Adrenal gland (tissue), 12 donors: ENCODE data around the gene SMCO4. TPM values are rescaled to one million over a fixed set of nuclear protein-coding genes. Genes with fewer than 3 reads are reported as not detected.

ENCODE experiments used
- DNase-seq, 7 donors: peaks; one replicate each; pipeline ENCODE4 v3.0.0-alpha.2; 2019 to 2020
- H3K27ac ChIP-seq, 5 donors: fragments of 200-600 bp; sonication (generic) in 4 of 5; 1 replicate in 3 of 5; 2 replicates in 2 of 5; pipeline versions ENCODE4 v1.5.1 to v1.8.0; 2016 to 2020; ENCODE audit warnings: mild to moderate bottlenecking in 1 of 5
- H3K27me3 ChIP-seq: fragments of 200-600 bp; 2 replicates; pipeline ENCODE4 v1.8.0; 2021
- H3K36me3 ChIP-seq, 2 donors: fragments of 200-600 bp; replicated peaks in 1 of 2; 1 replicate in 1 of 2; 2 replicates in 1 of 2; pipeline versions ENCODE4 v1.5.1 to v1.8.0; 2018 to 2022
- H3K4me1 ChIP-seq, 2 donors: fragments of 200-600 bp; replicated peaks in 1 of 2; 1 replicate in 1 of 2; 2 replicates in 1 of 2; pipeline versions ENCODE4 v1.5.1 to v1.8.0; 2018 to 2021
- H3K4me3 ChIP-seq, 4 donors: fragments of 200-600 bp; sonication (generic) in 3 of 4; one replicate each; pipeline ENCODE4 v1.5.1; 2016 to 2018
- H3K9me3 ChIP-seq, 3 donors: fragments of 200-600 bp; sonication (generic) in 1 of 3; replicated peaks in 1 of 3; 1 replicate in 2 of 3; 2 replicates in 1 of 3; pipeline versions ENCODE4 v1.5.1 to v1.8.0; 2016 to 2021
- CTCF ChIP-seq, 6 experiments: fragments of 450-650 bp in 4 of 6; fragments of 200-600 bp in 2 of 6; sonication (generic) in 1 of 6; IDR thresholded peaks; 1 replicate in 5 of 6; 2 replicates in 1 of 6; pipeline versions ENCODE4 v1.5.1 to v1.8.0; 2016 to 2021; ENCODE audit warnings: antibody characterized with exemption in 6 of 6, mild to moderate bottlenecking in 2 of 6, moderate library complexity in 1 of 6
- POLR2A ChIP-seq, 2 donors: fragments of 450-650 bp; IDR thresholded peaks; one replicate each; pipeline ENCODE4 v1.6.1; 2017; ENCODE audit warnings: antibody characterized with exemption in 2 of 2, mild to moderate bottlenecking in 2 of 2, moderate library complexity in 1 of 2
- WGBS, 4 donors: extraction: QIAGEN DNeasy Blood & Tissue Kit in 2 of 4; methylation state at CpG; one replicate each; pipeline versions ENCODE4 v1.1.5 to v1.1.7; 2013 to 2017; 5-methylcytosine and 5-hydroxymethylcytosine counted together
- intact Hi-C, 2 donors: fragments of 100-400 bp; cut with DNase I; formaldehyde crosslinking; loops; one replicate each; pipeline versions ENCODE4 v1.14.1 to v1.15.0; 2022 to 2023
- polyA plus RNA-seq, 3 donors: library from polyadenylated mRNA; stranded (reverse); fragments of 200-250 nt in 2 of 3; fragments of 350-450 nt in 1 of 3; fragmentation: Illumina TruSeq in 1 of 3; extraction: RNeasy Lipid Tissue Mini Kit (QIAGEN cat#74804) in 1 of 3; gene quantifications; one replicate each; pipeline ENCODE4 v1.2.3, GENCODE V29; 2013 to 2014
- total RNA-seq, 9 donors: library from RNA; depleted of rRNA in 4 of 9; stranded (reverse); fragments of >200 nt in 4 of 9; fragments of 120-200 nt in 1 of 9; fragmentation: NEBNext Ultra II Directional in 1 of 9; extraction: Animal tissue kit (Norgen Biotek cat#: 25700) in 1 of 9; gene quantifications; one replicate each; pipeline versions ENCODE4 v1.1.0 to v1.2.4, GENCODE V29; 2013 to 2023
- donor health status: healthy with polysubstance abuse.
- donor health status: Bipolar disorder and iron deficiency.
- donor health status: DM: yes; HTN: yes; CAD: no.
- donor health status: DM: no; HTN: no; CAD: no.
- donor health status: DM: no; HTN: no; CAD: no.
- donor health status: DM: yes; HTN: yes; CAD: no.

SMCO4 gene
- total and polyA plus RNA-seq, 12 donors = 23.2 to 108 (median 73.2) TPM

- 28 to 39% (median 35%) methylated on average over 7 of the region's 7 CpGs for WGBS, 4 donors
- peak in 6 of 7 donors; percentile 64 to 82 (median 78) for DNase-seq
- Histone ChIP-seq H3K4me1 (peaks cover 42 to 71% of the 10 kb centered on the region in 2 donors), H3K36me3 (no peaks in the 10 kb centered on the region), H3K27ac (peak overlapping the region in 2 of 5 donors; percentile 9 to 40), H3K9me3 (no peaks in the 10 kb centered on the region), H3K4me3 (no peak overlapping the region), H3K27me3 (no peaks in the 10 kb centered on the region)
- intact Hi-C loops = no loop called here
- TF ChIP-seq POLR2A (IDR thresholded peaks at IDR 0.05) (no peak), CTCF (IDR thresholded peaks at IDR 0.05) (no peak)
These were observed 17.4 kb downstream of the SMCO4 start for GRCh38 chr11:93525601-93526345.

DNA sequence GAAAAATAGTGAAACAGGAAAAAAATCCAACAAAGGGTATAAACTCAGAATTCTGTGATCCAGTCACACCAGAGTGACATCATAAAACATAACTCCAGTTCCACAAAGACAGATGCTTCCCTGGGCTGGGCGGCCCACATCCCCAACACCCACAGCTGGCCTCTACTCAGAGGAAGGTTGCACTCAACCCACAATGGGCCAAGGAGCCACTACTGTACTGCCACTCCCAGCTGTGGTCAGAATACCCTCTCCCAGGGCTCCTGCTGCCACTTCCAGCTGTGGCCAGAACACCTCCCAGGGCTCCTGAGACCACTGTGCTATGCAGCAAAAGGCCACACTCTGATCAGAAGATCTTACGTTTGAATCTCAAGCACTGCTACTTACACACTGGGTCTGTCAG, 18.3 kb downstream of the SMCO4 start:
- peak overlapping the region in 1 of 5 donors; percentile 19 for H3K27ac ChIP-seq
- no peak for DNase-seq
- intact Hi-C loops = no loop called here
- H3K4me3 ChIP-seq = no peak overlapping the region
- peaks cover 36 to 71% of the 10 kb centered on the region in 2 donors for H3K4me1 ChIP-seq
- no peaks in the 10 kb centered on the region for H3K27me3 ChIP-seq
- no peak for TF ChIP-seq CTCF (IDR thresholded peaks at IDR 0.05)
- TF ChIP-seq POLR2A (IDR thresholded peaks at IDR 0.05) = no peak
- no peaks in the 10 kb centered on the region for H3K9me3 ChIP-seq
- H3K36me3 ChIP-seq = no peaks in the 10 kb centered on the region
- 75 to 92% (median 81%) methylated on average over 2 of the region's 2 CpGs for WGBS, 4 donors

DNA sequence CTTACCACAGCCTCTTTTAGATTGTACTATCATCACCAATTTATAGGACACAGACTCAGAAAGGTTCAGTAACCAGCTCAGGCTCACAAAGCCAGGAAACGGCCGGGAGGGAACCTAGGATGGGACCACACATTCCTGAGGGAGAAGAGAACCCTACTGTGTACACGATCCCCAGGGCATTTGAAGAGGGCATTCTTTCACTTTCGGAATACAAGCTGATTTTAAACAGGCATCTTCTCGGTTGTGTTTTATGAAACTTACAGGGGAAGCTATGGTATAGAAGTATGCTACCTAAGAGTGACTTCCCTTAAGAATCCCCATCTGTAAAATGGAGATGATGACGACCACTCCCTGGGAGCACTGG, 19.0 kb downstream of the SMCO4 start:
- peak overlapping the region in 2 of 5 donors; percentile 19 to 24 for H3K27ac ChIP-seq

More for the DNA sequence above, 19.0 kb downstream of the SMCO4 start:
- no peak for DNase-seq
- TF ChIP-seq CTCF (IDR thresholded peaks at IDR 0.05) = no peak
- no peak for TF ChIP-seq POLR2A (IDR thresholded peaks at IDR 0.05)
- WGBS, 4 donors = 73 to 94% (median 79%) methylated on average over 5 to 6 of the region's 6 CpGs
- Histone ChIP-seq H3K9me3 (no peaks in the 10 kb centered on the region), H3K36me3 (no peaks in the 10 kb centered on the region), H3K4me3 (peak overlapping the region in 1 of 4 donors; percentile 4), H3K4me1 (peaks cover 29 to 66% of the 10 kb centered on the region in 2 donors), H3K27me3 (no peaks in the 10 kb centered on the region)
- intact Hi-C loops = no loop called here
